Midbrain (tissue), 1 donor: ENCODE measurements around the gene SLC27A2.

Source experiments
- DNase-seq: peaks from one replicate; lab custom pipeline; 2025; lab: John Stamatoyannopoulos, UW

Gene SLC27A2

DNA sequence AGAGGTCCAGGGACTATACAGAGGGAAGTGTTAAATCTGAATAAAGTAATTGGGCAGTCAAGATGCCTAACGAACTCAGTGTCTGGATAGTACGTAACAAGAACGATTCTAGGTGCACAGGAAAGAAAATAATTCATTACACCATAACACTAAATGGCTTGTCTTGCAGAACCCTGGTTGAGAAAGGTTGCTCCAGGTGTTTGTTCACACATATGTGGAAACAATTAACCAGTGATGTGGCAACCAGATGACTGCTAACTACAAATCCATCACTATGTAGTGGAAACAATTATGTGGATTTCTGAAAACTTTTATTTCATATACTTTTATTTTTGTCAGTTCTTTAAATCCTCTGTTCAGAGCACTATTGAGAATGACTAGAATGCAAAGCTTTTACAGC lies 93.9 kb downstream of the SLC27A2 start:
- DNase-seq = no peak

DNA sequence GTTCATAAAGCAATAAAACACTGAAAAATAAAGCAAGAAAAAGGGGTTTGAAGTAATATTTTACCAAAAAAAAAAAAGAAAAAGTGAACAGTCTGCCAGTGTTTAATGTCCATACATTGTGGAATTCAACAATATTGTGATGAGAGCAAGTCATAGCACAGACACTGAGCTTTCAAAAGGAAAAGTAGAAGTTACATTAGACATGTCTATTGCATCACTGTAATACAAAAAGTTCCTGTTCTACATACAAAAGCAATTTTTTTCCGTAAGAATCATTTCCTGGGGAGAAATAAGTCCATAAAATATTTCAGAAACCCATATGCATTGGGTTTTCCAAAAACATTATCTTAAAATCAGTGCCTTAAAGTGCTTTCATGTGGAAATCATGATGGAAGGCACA lies 95.4 kb downstream of the SLC27A2 start:
- no peak for DNase-seq

DNA sequence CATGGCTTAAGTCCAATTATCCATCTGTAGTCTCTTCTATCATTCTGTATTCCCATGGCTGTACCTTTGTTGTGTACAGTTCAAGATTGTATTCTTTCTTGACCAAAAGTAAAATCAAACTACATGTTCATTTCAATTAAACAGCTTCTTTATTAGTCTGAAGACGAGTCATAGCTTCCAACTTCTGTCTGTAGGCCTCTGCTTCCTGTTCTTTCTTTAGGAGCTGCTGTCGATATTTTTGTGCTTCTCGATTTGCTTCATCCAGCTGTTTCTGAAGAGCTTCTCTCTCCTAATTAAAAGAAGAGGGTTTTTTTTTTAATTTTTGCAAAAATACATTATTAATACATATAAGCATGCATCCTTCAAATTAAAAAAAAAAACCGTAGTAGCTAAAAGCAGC lies 96.5 kb downstream of the SLC27A2 start:
- no peak for DNase-seq

DNA sequence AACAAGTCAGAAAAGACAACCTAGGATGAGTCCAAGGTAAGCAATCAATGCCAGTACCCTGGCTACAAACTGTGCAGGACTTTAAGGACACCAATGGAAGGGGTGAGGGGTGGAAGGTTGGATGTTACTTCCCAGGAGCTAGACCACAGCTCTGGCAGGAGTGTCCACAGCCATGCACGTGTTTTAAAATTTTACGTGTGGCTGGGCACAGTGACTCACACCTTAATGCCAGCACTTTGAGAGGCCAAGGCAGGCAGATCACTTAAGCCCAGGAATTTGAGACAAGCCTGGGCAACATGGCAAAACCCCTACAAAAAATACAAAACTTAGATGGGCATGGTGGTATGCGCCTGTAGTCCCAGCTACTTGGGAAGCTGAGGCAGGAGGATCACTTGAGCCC lies 98.3 kb downstream of the SLC27A2 start:
- no peak for DNase-seq

DNA sequence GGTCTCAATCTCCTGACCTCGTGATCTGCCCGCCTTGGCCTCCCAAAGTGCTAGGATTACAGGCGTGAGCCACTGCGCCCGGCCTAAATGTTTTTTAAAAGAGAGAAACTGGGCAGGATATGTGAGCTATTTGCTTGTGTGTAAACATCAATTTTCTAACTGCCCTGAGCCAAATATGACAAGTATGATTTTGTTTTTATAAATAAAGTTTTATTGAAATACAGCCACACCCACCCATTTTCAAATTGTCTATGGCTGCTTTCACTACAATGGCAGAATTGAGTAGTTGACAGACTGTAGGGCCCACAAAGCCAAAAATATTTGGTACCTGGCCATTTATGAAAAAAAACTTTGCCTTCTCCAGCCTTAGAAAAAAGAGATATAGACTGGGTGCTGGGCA lies 99.4 kb downstream of the SLC27A2 start:
- DNase-seq = no peak
